A172 (cell line): ENCODE results near the gene EFCAB11. TPM values are rescaled to one million over a fixed set of nuclear protein-coding genes. Genes with fewer than 3 reads are reported as not detected.
A peak's percentile ranks its signal among the peaks of the same experiment; 100 is the strongest.

Experiments
- DNase-seq: peaks from one replicate; pipeline ENCODE4 v3.0.0-alpha.2; 2015; ENCODE audit warnings: low spot score
- total RNA-seq: library from RNA; depleted of rRNA; stranded (reverse); fragments of >200 nt; shearing (Covaris generic); gene quantifications from 2 replicates; pipeline ENCODE4 v1.2.3, GENCODE V29; 2014

Gene EFCAB11
- total RNA-seq, 1 experiment from 2014 or later: 4.9 TPM

- no peak for DNase-seq
Observed at GRCh38 chr14:89814126-89814525, 140.4 kb downstream of the EFCAB11 start.

DNA sequence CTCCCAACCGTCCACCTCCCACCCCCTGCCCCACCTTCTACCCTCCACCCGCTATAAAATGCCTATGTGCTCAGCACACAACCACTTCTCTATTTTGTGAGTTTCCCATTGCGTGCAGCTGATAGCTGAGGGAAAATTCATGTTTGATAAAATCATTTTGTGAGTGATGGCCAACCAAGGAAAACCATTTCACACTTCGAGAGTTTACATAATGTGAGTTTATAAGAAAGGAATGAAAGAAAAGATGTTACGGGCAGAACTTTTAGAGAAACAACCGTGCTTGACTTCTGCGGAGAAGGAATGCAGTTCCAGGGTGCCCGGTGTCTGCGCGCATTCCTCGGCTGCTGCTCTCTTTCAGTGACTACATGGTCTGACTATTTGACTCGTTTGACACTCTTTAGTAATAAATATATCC, 140.9 kb downstream of the EFCAB11 start:
- DNase-seq: peak; percentile 37

GRCh38 chr14:89811954-89812575, 142.5 kb downstream of the EFCAB11 start:
- DNase-seq: no peak

DNA sequence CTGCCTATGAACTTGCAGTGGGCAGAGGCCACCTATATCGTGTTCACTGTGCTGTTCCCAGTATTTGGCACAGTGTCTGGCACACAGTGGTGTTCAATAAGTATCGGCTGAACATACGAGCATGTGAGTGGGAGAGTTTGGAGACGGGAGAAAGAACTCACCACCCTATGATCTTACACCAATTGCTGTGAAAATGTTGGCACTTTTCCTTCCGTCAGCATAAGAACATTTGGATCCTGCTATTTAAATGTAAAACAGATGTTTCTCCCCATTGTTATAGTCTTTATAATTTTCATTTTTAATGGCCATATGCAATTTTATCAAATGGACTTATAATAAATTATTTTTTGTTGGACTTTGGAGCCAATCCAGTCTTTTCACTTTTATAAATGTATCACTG, 144.4 kb downstream of the EFCAB11 start:
- DNase-seq: no peak

- no peak for DNase-seq
Observed at GRCh38 chr14:89807892-89808291, 146.6 kb downstream of the EFCAB11 start.

- DNase-seq: no peak
Observed at GRCh38 chr14:89807151-89807550, 147.4 kb downstream of the EFCAB11 start.

GRCh38 chr14:89806451-89806850, 148.1 kb downstream of the EFCAB11 start:
- DNase-seq: no peak

- DNase-seq: no peak
Observed at GRCh38 chr14:89805501-89805900, 149.0 kb downstream of the EFCAB11 start.

- DNase-seq: no peak
Observed at GRCh38 chr14:89803542-89803941, 151.0 kb downstream of the EFCAB11 start.

- DNase-seq: no peak
Observed at GRCh38 chr14:89801136-89801535, 153.4 kb downstream of the EFCAB11 start.

DNA sequence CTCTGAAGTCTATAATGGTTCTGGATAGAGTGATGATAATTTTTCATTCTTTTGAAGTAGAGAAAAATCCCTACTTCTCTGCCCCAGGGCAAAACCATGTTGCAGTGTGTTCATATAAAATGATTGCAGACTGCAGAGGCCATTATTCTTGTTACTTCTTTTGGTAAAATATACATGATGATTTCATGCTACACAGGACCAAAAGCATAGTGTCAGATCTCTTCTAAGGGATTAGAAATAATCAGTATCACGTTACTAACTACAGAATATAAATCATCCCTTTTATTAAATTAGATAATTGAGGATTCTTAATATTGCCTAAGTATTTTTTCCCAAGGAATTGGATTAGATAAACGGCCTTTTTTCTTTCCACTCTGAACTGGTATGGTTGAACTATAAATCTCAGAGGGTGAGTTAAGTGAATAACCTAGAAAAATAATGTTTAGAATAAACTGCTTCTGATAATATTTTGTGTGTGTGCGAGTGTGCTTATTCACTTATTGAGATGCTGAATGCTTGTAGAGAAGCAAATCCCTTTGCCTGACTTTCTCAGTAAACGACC, 156.2 kb downstream of the EFCAB11 start:
- no peak for DNase-seq

DNA sequence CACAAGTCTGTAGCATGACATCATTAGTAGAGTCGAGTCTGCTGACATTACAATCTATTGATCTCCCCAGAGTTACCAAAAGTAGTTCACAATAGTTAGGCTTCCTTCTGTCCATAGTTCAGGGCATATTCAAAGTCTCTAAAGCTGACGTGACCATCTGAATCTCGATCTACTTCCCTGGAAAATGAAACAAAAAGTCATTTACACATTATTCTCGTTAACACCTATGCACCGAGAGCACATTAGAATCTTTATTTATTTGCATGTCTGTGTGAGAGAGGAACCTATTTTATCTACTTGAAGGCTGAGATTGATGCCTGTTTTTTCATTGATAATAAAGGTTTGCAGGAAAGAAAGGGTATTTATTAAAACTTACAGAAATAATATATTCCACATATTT, 157.4 kb downstream of the EFCAB11 start:
- DNase-seq: no peak

GRCh38 chr14:89794096-89794495, 160.4 kb downstream of the EFCAB11 start:
- DNase-seq: no peak

GRCh38 chr14:89793367-89793716, 161.2 kb downstream of the EFCAB11 start:
- DNase-seq: no peak

GRCh38 chr14:89792489-89793366, 161.8 kb downstream of the EFCAB11 start:
- DNase-seq: no peak

- no peak for DNase-seq
Observed at GRCh38 chr14:89787525-89787924, 167.0 kb downstream of the EFCAB11 start.

- no peak for DNase-seq
Observed at GRCh38 chr14:89781046-89781445, 173.5 kb downstream of the EFCAB11 start.

- no peak for DNase-seq
Observed at GRCh38 chr14:89779707-89780106, 174.8 kb downstream of the EFCAB11 start.

DNA sequence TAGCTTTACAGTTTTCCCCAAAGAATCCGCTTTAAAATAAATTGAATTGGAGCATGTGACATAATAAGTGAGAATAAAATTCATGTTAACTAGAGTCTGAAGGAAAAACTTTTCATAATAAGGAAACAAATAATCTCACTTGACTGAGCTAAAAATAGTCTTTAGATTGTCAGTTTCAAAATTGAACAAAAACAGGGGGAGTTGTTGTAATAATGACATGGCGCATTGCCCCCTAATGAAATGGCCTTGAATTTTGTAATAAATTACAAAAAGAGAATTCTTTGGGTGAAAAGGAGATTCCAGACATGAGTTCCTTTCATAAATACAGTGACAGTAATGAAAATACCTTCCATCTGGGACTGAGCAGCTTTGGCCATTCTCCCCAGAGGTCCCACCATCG, 178.6 kb downstream of the EFCAB11 start:
- DNase-seq: no peak

GRCh38 chr14:89775151-89775550, 179.4 kb downstream of the EFCAB11 start:
- no peak for DNase-seq

- DNase-seq: peak; percentile 55
Observed at GRCh38 chr14:89773644-89774316, 180.8 kb downstream of the EFCAB11 start.

DNA sequence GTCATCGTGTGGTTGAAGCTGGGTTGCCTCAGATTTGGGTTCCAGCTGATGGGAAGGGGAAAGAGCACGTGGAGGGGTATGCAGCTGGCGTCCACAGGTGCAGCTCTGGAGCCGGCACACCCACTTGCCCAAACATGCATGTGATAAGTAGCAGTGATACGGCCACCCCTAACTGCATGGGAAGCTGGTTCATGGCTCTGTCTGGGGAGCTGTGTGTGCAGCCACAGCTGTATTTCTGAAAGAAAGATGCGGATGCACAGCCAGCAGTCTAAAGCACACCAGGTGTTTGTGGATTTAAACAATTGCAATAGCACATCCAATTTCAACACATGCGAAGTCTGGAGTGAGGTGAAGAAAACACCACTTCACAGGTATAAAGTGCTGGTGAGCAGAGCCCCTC, 181.4 kb downstream of the EFCAB11 start:
- no peak for DNase-seq
